GM12878 (cell line): Measurements from ENCODE around the gene TCF7L2.

Experiments
- CHD2 ChIP-seq: IDR thresholded peaks from 2 replicates; pipeline ENCODE4 v1.6.1; 2011; ENCODE audit warnings: low read depth, low read length, improper control_type of control experiment, borderline replicate concordance
- CTCF ChIP-seq, 3 experiments: IDR thresholded peaks in 2 of 3; conservative IDR thresholded peaks in 1 of 3; 2 replicates each; pipeline ENCODE4 v1.5.1; 2011; ENCODE audit warnings: low read depth in 3 of 3, low read length in 3 of 3, mild to moderate bottlenecking in 3 of 3, control low read depth in 2 of 3, moderate library complexity in 2 of 3, inconsistent platforms in 1 of 3, mixed read lengths in 1 of 3; ENCODE audit not compliant: control insufficient read depth in 2 of 3, insufficient read depth in 1 of 3; ENCODE audit errors: extremely low read depth in 1 of 3
- ZBTB33 ChIP-seq: fragments of 450-650 bp; IDR thresholded peaks from 2 replicates; pipeline ENCODE4 v1.6.1; 2017; ENCODE audit warnings: mild to moderate bottlenecking
- ZNF384 ChIP-seq: IDR thresholded peaks from 2 replicates; pipeline ENCODE4 v1.6.1; 2012; ENCODE audit warnings: low read depth, mild to moderate bottlenecking, low read length, improper control_type of control experiment, borderline replicate concordance
- TF ChIP-seq, protein P1 (sequence below): IDR thresholded peaks from 2 replicates; pipeline ENCODE4 v1.6.1; 2012; ENCODE audit warnings: low read depth, low read length, improper control_type of control experiment

GRCh38 chr10:113056441-113057021 lies 106.5 kb downstream of the TCF7L2 start:
- TF ChIP-seq CHD2 (no peak), CTCF (IDR thresholded peaks at IDR 0.05 in 2 of 3, conservative IDR thresholded peaks at IDR 0.05 in 1 of 3; ENCODE audit: control insufficient read depth in 2 of 3, extremely low read depth in 1 of 3, insufficient read depth in 1 of 3, low read depth in 3 of 3, low read length in 3 of 3) (no peak), ZNF384 (no peak), ZBTB33 (no peak)
- TF ChIP-seq, protein P1, sequence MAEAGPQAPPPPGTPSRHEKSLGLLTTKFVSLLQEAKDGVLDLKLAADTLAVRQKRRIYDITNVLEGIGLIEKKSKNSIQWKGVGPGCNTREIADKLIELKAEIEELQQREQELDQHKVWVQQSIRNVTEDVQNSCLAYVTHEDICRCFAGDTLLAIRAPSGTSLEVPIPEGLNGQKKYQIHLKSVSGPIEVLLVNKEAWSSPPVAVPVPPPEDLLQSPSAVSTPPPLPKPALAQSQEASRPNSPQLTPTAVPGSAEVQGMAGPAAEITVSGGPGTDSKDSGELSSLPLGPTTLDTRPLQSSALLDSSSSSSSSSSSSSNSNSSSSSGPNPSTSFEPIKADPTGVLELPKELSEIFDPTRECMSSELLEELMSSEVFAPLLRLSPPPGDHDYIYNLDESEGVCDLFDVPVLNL, result no peak
